AG10803 (cell line): Measurements from ENCODE around the gene FBXW9.

Source experiments
- DNase-seq: peaks from one replicate; pipeline ENCODE4 v3.0.0; 2010; ENCODE audit warnings: low read depth
- H3K4me3 ChIP-seq: 2 replicates; pipeline ENCODE4 v1.5.1; 2011; ENCODE audit warnings: mild to moderate bottlenecking, low read length, control low read depth
- TF ChIP-seq, protein P1 (sequence below): conservative IDR thresholded peaks from 2 replicates; pipeline ENCODE4 v1.5.1; 2011; ENCODE audit warnings: mild to moderate bottlenecking, low read length, control low read depth, inconsistent platforms

FBXW9 gene

GRCh38 chr19:12711187-12711586, 14.8 kb upstream of the FBXW9 start:
- H3K4me3 ChIP-seq = no peak overlapping the region
- TF ChIP-seq, protein P1, sequence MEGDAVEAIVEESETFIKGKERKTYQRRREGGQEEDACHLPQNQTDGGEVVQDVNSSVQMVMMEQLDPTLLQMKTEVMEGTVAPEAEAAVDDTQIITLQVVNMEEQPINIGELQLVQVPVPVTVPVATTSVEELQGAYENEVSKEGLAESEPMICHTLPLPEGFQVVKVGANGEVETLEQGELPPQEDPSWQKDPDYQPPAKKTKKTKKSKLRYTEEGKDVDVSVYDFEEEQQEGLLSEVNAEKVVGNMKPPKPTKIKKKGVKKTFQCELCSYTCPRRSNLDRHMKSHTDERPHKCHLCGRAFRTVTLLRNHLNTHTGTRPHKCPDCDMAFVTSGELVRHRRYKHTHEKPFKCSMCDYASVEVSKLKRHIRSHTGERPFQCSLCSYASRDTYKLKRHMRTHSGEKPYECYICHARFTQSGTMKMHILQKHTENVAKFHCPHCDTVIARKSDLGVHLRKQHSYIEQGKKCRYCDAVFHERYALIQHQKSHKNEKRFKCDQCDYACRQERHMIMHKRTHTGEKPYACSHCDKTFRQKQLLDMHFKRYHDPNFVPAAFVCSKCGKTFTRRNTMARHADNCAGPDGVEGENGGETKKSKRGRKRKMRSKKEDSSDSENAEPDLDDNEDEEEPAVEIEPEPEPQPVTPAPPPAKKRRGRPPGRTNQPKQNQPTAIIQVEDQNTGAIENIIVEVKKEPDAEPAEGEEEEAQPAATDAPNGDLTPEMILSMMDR = no peak
- no peak for DNase-seq

- DNase-seq = no peak
- no peak overlapping the region for H3K4me3 ChIP-seq
- TF ChIP-seq, protein P1 = no peak
Measured at GRCh38 chr19:12708641-12709040, 12.2 kb upstream of the FBXW9 start.

- no peak for DNase-seq
- no peak overlapping the region for H3K4me3 ChIP-seq
- TF ChIP-seq, protein P1 = no peak
Measured at GRCh38 chr19:12706332-12706718, 9.9 kb upstream of the FBXW9 start.

DNA sequence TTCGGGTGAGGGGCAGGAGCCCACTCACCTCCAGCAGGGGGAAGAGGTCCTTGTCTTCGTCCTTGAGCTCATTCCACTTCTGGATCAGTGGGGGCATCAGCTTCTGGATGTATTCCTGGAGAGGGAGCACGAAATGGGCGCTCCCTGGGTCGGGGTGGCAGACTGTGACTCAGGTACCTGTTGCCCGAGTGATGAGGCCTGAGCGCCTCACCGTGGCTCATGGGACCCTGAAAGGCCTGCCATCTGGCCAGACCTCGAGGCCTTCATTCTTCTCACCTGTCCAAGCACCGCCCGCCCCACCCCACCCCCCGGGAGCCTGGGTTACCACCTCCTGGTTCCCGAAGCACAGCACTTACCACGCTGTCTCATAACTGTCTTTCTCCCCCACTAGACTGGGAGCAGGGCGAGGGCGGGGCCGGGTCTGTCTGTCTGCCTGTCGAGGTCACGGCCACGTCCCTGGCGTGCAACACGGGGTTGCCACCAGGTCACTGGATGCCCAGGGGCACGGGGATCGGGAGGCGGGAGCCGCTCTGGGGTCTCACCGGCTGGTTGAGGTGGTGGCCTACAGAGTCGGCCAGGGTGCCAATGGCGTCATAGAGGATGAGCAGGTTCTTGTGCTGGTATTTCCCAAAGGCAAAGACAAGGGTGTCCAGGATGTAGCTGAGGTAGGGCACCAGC, 9.4 kb upstream of the FBXW9 start:
- DNase-seq = no peak
- no peak overlapping the region for H3K4me3 ChIP-seq
- TF ChIP-seq, protein P1 = no peak

DNA sequence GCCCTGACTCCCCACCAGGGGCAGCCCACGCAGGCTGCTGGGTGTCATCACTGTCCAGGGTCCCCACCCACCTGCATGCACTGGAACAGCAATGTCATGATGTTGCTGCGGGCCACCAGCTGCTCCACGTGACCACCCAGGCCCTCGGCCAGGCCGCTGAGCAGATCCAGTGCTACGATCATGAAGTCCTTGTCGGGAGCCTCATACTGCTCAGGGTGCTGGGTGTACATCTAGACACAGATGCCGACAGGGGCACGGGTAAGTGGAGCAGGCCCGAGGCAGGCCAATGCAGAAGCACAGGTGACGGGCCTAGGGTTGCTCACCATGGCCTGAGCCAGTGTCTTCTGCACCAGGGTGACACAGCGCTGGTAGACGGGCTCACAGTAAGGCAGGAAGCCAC, 8.7 kb upstream of the FBXW9 start:
- no peak for DNase-seq
- TF ChIP-seq, protein P1 = no peak
- no peak overlapping the region for H3K4me3 ChIP-seq

- no peak overlapping the region for H3K4me3 ChIP-seq
- DNase-seq = peak; percentile 27
- TF ChIP-seq, protein P1 = no peak
Measured at GRCh38 chr19:12703046-12703445, 6.6 kb upstream of the FBXW9 start.

- TF ChIP-seq, protein P1 = no peak
- H3K4me3 ChIP-seq = no peak overlapping the region
- no peak for DNase-seq
Measured at GRCh38 chr19:12701596-12702282, 5.3 kb upstream of the FBXW9 start.
